ENCODE results near the gene HNRNPUL1. TPM values are rescaled to one million over a fixed set of nuclear protein-coding genes. Genes with fewer than 3 reads are reported as not detected.
A peak's percentile ranks its signal among the peaks of the same experiment; 100 is the strongest.

The HNRNPUL1 gene
- 100 to 1,000 TPM in 1 of 3 donors, 10 to 100 TPM in 2; 23.3 to 103 (median 48.8) TPM for polyA plus RNA-seq

DNA sequence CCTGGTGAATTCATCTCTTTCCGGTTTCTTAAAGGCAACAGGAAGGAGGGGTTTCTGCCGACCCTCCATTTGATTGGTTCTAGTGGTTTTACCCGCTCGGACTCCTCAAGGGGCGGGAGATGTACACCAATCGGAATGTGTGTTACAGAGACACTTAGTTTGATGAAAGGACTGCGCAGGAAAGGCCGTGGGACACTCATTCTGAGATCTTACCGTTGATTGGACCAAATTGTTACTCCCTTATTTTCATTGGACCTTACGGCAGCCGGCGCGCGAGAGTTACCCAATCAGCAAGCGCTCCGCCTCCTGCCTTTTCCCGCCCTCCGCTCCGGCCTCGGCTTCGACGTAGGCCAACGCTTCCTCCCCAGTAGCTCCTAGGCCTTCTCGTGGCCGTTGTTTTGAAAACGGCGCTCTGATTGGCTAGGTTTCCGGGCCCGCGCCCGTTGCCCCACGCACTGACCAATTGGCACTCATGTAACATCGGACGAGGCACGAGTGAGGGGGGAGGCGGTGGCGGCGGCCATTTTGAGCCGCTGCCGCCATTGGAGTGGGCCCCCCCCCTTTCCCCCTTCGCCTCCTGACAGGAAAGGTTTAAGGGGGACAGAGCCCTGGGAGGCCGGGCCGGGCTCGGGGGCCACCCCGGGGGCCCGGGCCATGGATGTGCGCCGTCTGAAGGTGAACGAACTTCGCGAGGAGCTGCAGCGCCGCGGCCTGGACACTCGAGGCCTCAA is at the start of gene HNRNPUL1:
TSS of gene HNRNPUL1 (plus strand) at position 523 of the 731 bp plus-strand sequence. CDS start at position 655, 132 bp downstream.
- Mint-ChIP-seq H3K9me3 (no peaks in the 10 kb centered on the region), H3K4me1 (peaks cover 49 to 56% of the 10 kb centered on the region in 2 donors), H3K27me3 (ENCODE audit: low read depth in 3 of 3) (peaks cover 29 to 43% (median 34%) of the 10 kb centered on the region in 3 donors), H3K27ac (peak within 1 kb of the TSS; percentile 99 to 100 (median 100)), H3K36me3 (peaks cover 0 to 4% (median 3%) of the 10 kb centered on the region in 3 donors), H3K4me3 (peak within 1 kb of the TSS; percentile 91 to 98 (median 97))
- peak; percentile 100 for DNase-seq

- Mint-ChIP-seq H3K27me3 (ENCODE audit: low read depth in 3 of 3) (peaks cover 10 to 13% (median 11%) of the 10 kb centered on the region in 3 donors), H3K4me1 (no peaks in the 10 kb centered on the region), H3K27ac (no peak overlapping the region), H3K36me3 (no peaks in the 10 kb centered on the region), H3K4me3 (no peak overlapping the region), H3K9me3 (no peaks in the 10 kb centered on the region)
- no peak for DNase-seq
Measured at GRCh38 chr19:41217741-41218140, 46.4 kb upstream of the HNRNPUL1 start.

GRCh38 chr19:41218249-41218614 is 45.9 kb upstream of the HNRNPUL1 start:
- no peaks in the 10 kb centered on the region for H3K36me3 Mint-ChIP-seq
- peaks cover 10 to 15% (median 11%) of the 10 kb centered on the region in 3 donors for H3K27me3 Mint-ChIP-seq (ENCODE audit: low read depth in 3 of 3)
- no peak overlapping the region for H3K4me3 Mint-ChIP-seq
- no peaks in the 10 kb centered on the region for H3K9me3 Mint-ChIP-seq
- no peaks in the 10 kb centered on the region for H3K4me1 Mint-ChIP-seq
- no peak for DNase-seq
- no peak overlapping the region for H3K27ac Mint-ChIP-seq

GRCh38 chr19:41218615-41219507 is 45.3 kb upstream of the HNRNPUL1 start, which contains the start of gene AXL:
Gene AXL, plus strand, starts transcription at chr19:41219223. Its CDS starts 170 bp downstream, at chr19:41219393.
- Mint-ChIP-seq H3K36me3 (no peaks in the 10 kb centered on the region), H3K4me1 (no peaks in the 10 kb centered on the region), H3K9me3 (no peaks in the 10 kb centered on the region), H3K27me3 (ENCODE audit: low read depth in 3 of 3) (peaks cover 10 to 15% (median 11%) of the 10 kb centered on the region in 3 donors), H3K4me3 (no peak within 1 kb of the TSS), H3K27ac (peak within 1 kb of the TSS in 1 of 6 donors; percentile 59)
- DNase-seq: no peak

GRCh38 chr19:41219924-41220567 is 44.1 kb upstream of the HNRNPUL1 start:
- H3K4me3 Mint-ChIP-seq: no peak overlapping the region
- H3K36me3 Mint-ChIP-seq: no peaks in the 10 kb centered on the region
- DNase-seq: no peak
- H3K4me1 Mint-ChIP-seq: no peaks in the 10 kb centered on the region
- no peaks in the 10 kb centered on the region for H3K9me3 Mint-ChIP-seq
- H3K27ac Mint-ChIP-seq: peak overlapping the region in 1 of 6 donors; percentile 59
- H3K27me3 Mint-ChIP-seq (ENCODE audit: low read depth in 3 of 3): peaks cover 10 to 14% (median 10%) of the 10 kb centered on the region in 3 donors

DNA sequence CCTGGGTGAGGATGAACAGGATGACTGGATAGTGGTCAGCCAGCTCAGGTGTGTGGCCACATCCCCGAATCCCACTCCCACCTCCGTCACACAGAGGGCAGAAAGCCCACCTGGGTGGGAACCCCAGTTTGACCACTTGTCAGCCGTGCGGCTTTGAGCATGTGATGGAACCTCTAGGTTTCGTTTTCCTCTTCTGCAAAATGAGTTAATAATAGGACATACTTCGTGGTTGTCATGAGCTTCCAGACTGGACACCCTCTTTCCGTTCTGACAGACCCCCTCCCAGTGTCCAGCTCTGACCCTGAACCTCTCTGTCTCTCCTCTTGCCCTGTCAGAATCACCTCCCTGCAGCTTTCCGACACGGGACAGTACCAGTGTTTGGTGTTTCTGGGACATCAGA is 43.4 kb upstream of the HNRNPUL1 start:
- no peaks in the 10 kb centered on the region for H3K36me3 Mint-ChIP-seq
- no peak for DNase-seq
- H3K27ac Mint-ChIP-seq: no peak overlapping the region
- peaks cover 13 to 20% (median 13%) of the 10 kb centered on the region in 3 donors for H3K27me3 Mint-ChIP-seq (ENCODE audit: low read depth in 3 of 3)
- H3K4me1 Mint-ChIP-seq: peaks cover 5 to 6% of the 10 kb centered on the region in 2 donors
- no peak overlapping the region for H3K4me3 Mint-ChIP-seq
- no peaks in the 10 kb centered on the region for H3K9me3 Mint-ChIP-seq

GRCh38 chr19:41221514-41222205 is 42.5 kb upstream of the HNRNPUL1 start:
- Mint-ChIP-seq H3K9me3 (no peaks in the 10 kb centered on the region), H3K27ac (no peak overlapping the region), H3K4me1 (peaks cover 9 to 11% of the 10 kb centered on the region in 2 donors), H3K36me3 (no peaks in the 10 kb centered on the region), H3K27me3 (ENCODE audit: low read depth in 3 of 3) (peaks cover 13 to 23% (median 16%) of the 10 kb centered on the region in 3 donors), H3K4me3 (no peak overlapping the region)
- DNase-seq: no peak

DNA sequence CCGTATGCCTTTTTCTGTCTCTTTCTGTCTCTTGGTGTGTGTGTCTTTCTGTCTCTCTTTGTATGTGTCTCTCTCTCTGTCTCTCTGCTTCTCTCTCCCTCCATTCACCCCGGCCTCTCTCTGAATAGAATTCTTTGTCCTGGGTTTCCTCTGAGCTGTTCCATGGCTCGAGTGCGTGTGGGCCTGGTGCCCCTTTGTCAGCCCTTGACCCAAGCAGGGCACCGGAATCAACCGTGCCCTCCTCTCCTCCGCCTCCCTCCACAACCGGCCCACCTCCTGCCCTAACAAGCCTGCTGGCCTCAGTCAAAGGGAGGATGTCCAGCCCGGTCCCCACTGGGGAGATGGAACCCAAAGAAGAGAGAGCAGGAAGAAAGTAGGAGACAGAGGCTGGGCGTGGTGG is 41.9 kb upstream of the HNRNPUL1 start:
- DNase-seq: no peak
- Mint-ChIP-seq H3K4me1 (peaks cover 14 to 16% of the 10 kb centered on the region in 2 donors), H3K27me3 (ENCODE audit: low read depth in 3 of 3) (peaks cover 13 to 29% (median 16%) of the 10 kb centered on the region in 3 donors), H3K4me3 (peak overlapping the region in 1 of 5 donors; percentile 13), H3K36me3 (no peaks in the 10 kb centered on the region), H3K9me3 (no peaks in the 10 kb centered on the region), H3K27ac (peak overlapping the region in 1 of 6 donors; percentile 26)

DNA sequence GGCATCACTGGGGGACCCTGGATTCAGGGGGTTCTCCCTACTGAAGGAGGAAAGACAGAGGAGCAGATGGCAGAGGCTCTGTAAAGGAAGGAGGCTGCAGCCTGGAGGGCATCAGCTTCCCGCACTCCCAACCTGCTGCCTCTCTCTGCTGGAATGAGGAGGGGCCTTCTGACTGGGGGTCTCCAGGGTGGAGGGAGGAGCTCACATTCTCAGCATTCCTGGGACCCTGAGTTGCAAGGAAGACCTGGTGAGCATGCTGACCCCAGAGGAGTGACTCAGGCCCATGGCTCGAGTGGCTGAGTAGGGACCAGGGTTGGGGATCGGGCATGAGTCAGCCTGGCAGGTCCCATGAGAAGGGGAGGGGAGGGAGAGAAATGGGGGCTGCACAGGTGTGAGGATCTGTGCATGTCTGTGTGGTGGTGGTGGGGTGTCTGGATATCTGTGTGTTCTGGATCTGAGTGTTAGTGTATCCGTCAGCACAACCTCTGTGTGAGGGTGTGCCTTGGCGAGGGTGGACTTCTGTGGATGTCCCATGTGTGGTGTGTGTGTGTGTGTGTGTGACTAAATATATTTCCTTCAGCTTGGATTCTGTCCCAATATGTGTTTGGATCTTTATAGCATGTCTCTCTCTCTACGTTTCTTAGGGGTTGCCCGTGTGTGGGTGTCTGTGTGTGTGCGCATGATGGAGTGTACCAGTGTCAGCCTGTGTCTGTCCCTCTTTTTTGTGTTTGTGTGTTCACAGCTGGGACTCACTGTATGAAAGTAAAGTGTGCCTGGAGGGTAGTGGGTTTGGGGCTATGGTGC is 40.5 kb upstream of the HNRNPUL1 start:
- peak overlapping the region in 1 of 5 donors; percentile 12 for H3K4me3 Mint-ChIP-seq
- no peaks in the 10 kb centered on the region for H3K9me3 Mint-ChIP-seq
- no peaks in the 10 kb centered on the region for H3K36me3 Mint-ChIP-seq
- peaks cover 10 to 27% (median 12%) of the 10 kb centered on the region in 3 donors for H3K27me3 Mint-ChIP-seq (ENCODE audit: low read depth in 3 of 3)
- DNase-seq: no peak
- peaks cover 14 to 16% of the 10 kb centered on the region in 2 donors for H3K4me1 Mint-ChIP-seq
- peak overlapping the region in 2 of 6 donors; percentile 16 to 36 for H3K27ac Mint-ChIP-seq

- Mint-ChIP-seq H3K9me3 (no peaks in the 10 kb centered on the region), H3K27me3 (ENCODE audit: low read depth in 3 of 3) (peaks cover 8 to 25% (median 12%) of the 10 kb centered on the region in 3 donors), H3K4me3 (no peak overlapping the region), H3K36me3 (no peaks in the 10 kb centered on the region), H3K4me1 (peaks cover 14 to 16% of the 10 kb centered on the region in 2 donors), H3K27ac (peak overlapping the region in 3 of 6 donors; percentile 36 to 66 (median 65))
- DNase-seq: no peak
Measured at GRCh38 chr19:41224632-41225031, 39.5 kb upstream of the HNRNPUL1 start.

- H3K4me1 Mint-ChIP-seq: peaks cover 14 to 16% of the 10 kb centered on the region in 2 donors
- no peaks in the 10 kb centered on the region for H3K36me3 Mint-ChIP-seq
- no peaks in the 10 kb centered on the region for H3K9me3 Mint-ChIP-seq
- H3K27ac Mint-ChIP-seq: peak overlapping the region in 4 of 6 donors; percentile 32 to 64 (median 58)
- peaks cover 8 to 25% (median 12%) of the 10 kb centered on the region in 3 donors for H3K27me3 Mint-ChIP-seq (ENCODE audit: low read depth in 3 of 3)
- no peak for DNase-seq
- H3K4me3 Mint-ChIP-seq: peak overlapping the region; percentile 55 to 77 (median 61)
Measured at GRCh38 chr19:41225238-41226052, 38.7 kb upstream of the HNRNPUL1 start.
